ENCODE results near the gene ALG1L2.
"Not testable (repeated sequence)": the region's sequence is repeated elsewhere in the genome, so short reads cannot be mapped to it uniquely, and the experiment has no call there.

Gene ALG1L2

GRCh38 chr3:130144328-130144650, 62.7 kb downstream of the ALG1L2 start:
- H3K27me3 ChIP-seq (ENCODE audit: control insufficient read depth, insufficient read depth, low read length); H3K36me3 ChIP-seq (ENCODE audit: control insufficient read depth, insufficient read depth, low read length); H3K4me3 ChIP-seq (ENCODE audit: low read depth, low read length); H3K4me1 ChIP-seq (ENCODE audit: control insufficient read depth, insufficient read depth, low read length); H3K9me3 ChIP-seq (ENCODE audit: control insufficient read depth, insufficient read depth, low read length); H3K9ac ChIP-seq (ENCODE audit: low read depth, low read length): not testable (repeated sequence)

- not testable (repeated sequence) for H3K4me3 ChIP-seq (ENCODE audit: low read depth, low read length); H3K4me1 ChIP-seq (ENCODE audit: control insufficient read depth, insufficient read depth, low read length); H3K36me3 ChIP-seq (ENCODE audit: control insufficient read depth, insufficient read depth, low read length); H3K9me3 ChIP-seq (ENCODE audit: control insufficient read depth, insufficient read depth, low read length); H3K9ac ChIP-seq (ENCODE audit: low read depth, low read length); H3K27me3 ChIP-seq (ENCODE audit: control insufficient read depth, insufficient read depth, low read length)
Observed at GRCh38 chr3:130145456-130145855, 63.8 kb downstream of the ALG1L2 start.

DNA sequence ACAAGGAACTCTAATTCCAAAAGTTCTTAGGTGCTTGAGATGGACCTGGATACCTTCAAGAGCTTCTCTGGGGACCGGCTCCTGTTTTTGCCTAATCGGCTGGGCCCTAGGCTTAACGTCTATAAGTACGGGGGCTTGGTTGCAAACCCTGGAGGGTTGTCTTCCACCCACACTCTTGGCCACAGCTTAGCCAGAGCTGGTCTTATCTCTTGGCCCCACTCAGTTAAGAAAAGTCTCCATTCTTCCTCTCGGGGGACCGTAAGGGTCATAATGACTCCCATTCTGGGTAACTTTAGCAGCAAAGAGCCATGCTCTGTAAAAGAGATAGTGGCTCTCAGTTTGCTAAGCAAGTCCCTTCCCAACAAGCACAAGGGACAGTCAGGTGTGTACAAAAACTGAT, 64.8 kb downstream of the ALG1L2 start:
- H3K4me1 ChIP-seq (ENCODE audit: control insufficient read depth, insufficient read depth, low read length); H3K9ac ChIP-seq (ENCODE audit: low read depth, low read length); H3K27me3 ChIP-seq (ENCODE audit: control insufficient read depth, insufficient read depth, low read length); H3K36me3 ChIP-seq (ENCODE audit: control insufficient read depth, insufficient read depth, low read length); H3K4me3 ChIP-seq (ENCODE audit: low read depth, low read length); H3K9me3 ChIP-seq (ENCODE audit: control insufficient read depth, insufficient read depth, low read length): not testable (repeated sequence)
